ENCODE results near the gene CEP170. TPM values are rescaled to one million over a fixed set of nuclear protein-coding genes. Genes with fewer than 3 reads are reported as not detected.

Gene CEP170
- total and polyA plus RNA-seq, 10 of the 15 experiments (the other 5 are each of a cell fraction or from before 2014, with no cell fraction given), result 15.0 to 67.3 (median 40.2) TPM

- TF ChIP-seq, protein P1, sequence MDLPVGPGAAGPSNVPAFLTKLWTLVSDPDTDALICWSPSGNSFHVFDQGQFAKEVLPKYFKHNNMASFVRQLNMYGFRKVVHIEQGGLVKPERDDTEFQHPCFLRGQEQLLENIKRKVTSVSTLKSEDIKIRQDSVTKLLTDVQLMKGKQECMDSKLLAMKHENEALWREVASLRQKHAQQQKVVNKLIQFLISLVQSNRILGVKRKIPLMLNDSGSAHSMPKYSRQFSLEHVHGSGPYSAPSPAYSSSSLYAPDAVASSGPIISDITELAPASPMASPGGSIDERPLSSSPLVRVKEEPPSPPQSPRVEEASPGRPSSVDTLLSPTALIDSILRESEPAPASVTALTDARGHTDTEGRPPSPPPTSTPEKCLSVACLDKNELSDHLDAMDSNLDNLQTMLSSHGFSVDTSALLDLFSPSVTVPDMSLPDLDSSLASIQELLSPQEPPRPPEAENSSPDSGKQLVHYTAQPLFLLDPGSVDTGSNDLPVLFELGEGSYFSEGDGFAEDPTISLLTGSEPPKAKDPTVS (IDR thresholded peaks at IDR 0.05; ENCODE audit: low read depth, low read length), result no peak
- no peak for TF ChIP-seq CBFB (IDR thresholded peaks at IDR 0.05; ENCODE audit: low read depth)
- no peak for TF ChIP-seq ZNF384 (IDR thresholded peaks at IDR 0.05; ENCODE audit: borderline replicate concordance, low read depth, low read length)
- TF ChIP-seq ELK1 (IDR thresholded peaks at IDR 0.05; ENCODE audit: low read depth, low read length), result no peak
These were observed 12.4 kb upstream of the CEP170 start (continued) for GRCh38 chr1:243267471-243267880.

GRCh38 chr1:243266231-243266630 lies 11.2 kb upstream of the CEP170 start:
- FAIRE-seq (no peak), ATAC-seq (no peak), DNase-seq (ENCODE audit: low read depth, low spot score) (no peak)
- in situ Hi-C loops (cut with MboI), result no loop called here
- no peak for TF ChIP-seq TARDBP (IDR thresholded peaks at IDR 0.05; ENCODE audit: borderline replicate concordance)
- TF ChIP-seq TCF12 (IDR thresholded peaks at IDR 0.05; ENCODE audit: low read depth, low read length), result no peak
- no peak for TF ChIP-seq CREB1 (IDR thresholded peaks at IDR 0.05; ENCODE audit: low read depth)
- no peak for TF ChIP-seq RBBP5 (conservative IDR thresholded peaks at IDR 0.05)
- no peak for TF ChIP-seq BACH1 (IDR thresholded peaks at IDR 0.05; ENCODE audit: borderline replicate concordance)
- no peak for TF ChIP-seq MXI1 (IDR thresholded peaks at IDR 0.05; ENCODE audit: low read depth, low read length)
- TF ChIP-seq, protein P2, sequence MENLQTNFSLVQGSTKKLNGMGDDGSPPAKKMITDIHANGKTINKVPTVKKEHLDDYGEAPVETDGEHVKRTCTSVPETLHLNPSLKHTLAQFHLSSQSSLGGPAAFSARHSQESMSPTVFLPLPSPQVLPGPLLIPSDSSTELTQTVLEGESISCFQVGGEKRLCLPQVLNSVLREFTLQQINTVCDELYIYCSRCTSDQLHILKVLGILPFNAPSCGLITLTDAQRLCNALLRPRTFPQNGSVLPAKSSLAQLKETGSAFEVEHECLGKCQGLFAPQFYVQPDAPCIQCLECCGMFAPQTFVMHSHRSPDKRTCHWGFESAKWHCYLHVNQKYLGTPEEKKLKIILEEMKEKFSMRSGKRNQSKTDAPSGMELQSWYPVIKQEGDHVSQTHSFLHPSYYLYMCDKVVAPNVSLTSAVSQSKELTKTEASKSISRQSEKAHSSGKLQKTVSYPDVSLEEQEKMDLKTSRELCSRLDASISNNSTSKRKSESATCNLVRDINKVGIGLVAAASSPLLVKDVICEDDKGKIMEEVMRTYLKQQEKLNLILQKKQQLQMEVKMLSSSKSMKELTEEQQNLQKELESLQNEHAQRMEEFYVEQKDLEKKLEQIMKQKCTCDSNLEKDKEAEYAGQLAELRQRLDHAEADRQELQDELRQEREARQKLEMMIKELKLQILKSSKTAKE (IDR thresholded peaks at IDR 0.05; ENCODE audit: low read depth, poor library complexity, severe bottlenecking), result no peak
- TF ChIP-seq MAX (IDR thresholded peaks at IDR 0.05; ENCODE audit: low read depth, low read length), result no peak
- TF ChIP-seq RCOR1 (conservative IDR thresholded peaks at IDR 0.05; ENCODE audit: low read depth, low read length), result no peak
- no peak for TF ChIP-seq HDAC2 (IDR thresholded peaks at IDR 0.05)
- TF ChIP-seq RELA (IDR thresholded peaks at IDR 0.05; ENCODE audit: borderline replicate concordance, partially characterized antibody), result no peak
- no peak for TF ChIP-seq YBX1 (IDR thresholded peaks at IDR 0.05)
- TF ChIP-seq ELK1 (IDR thresholded peaks at IDR 0.05; ENCODE audit: low read depth, low read length), result no peak
- no peak for TF ChIP-seq CREM (IDR thresholded peaks at IDR 0.05; ENCODE audit: low read depth)
- H3K4me3 ChIP-seq, result no peak overlapping the region
- peaks cover 5% of the 10 kb centered on the region for H3K4me1 ChIP-seq (ENCODE audit: control insufficient read depth, insufficient read depth, low read length)
- ChIA-PET POLR2A (interaction anchor here (1.7 kb wide), 1 partner anchor 10 kb away, joined by 6 read pairs; the partner anchor contains the start of gene SDCCAG8), SMC1A (ENCODE audit: uncharacterized antibody, unreplicated experiment) (interaction anchor here (0.6 to 1.3 kb wide), 3 partner anchors 9 to 655 kb away, joined by 3 to 6 read pairs (median 4); no protein-coding TSS in a partner anchor), RAD21 (ENCODE audit: unreplicated experiment) (no interaction called here), CTCF (no interaction called here)
- intact Hi-C loops (cut with micrococcal nuclease; ENCODE audit: unreplicated experiment), result no loop called here
- no peak overlapping the region for H3K9ac ChIP-seq (ENCODE audit: control insufficient read depth, insufficient read depth, low read length)
- no peaks in the 10 kb centered on the region for H3K9me3 ChIP-seq (replicated peaks; ENCODE audit: control insufficient read depth, insufficient read depth, low read length)
- no peaks in the 10 kb centered on the region for H3K36me3 ChIP-seq (ENCODE audit: control insufficient read depth in 2 of 2, insufficient read depth in 2 of 2, low read length in 1 of 2)
- 100% methylated on average over 3 of the region's 4 CpGs for WGBS (ENCODE audit: insufficient coverage, insufficient replicate concordance, low lambda C conversion rate, missing lambda C conversion rate)
- no peaks in the 10 kb centered on the region for H3K79me2 ChIP-seq (ENCODE audit: control insufficient read depth, insufficient read depth, low read length)
- H3K27ac ChIP-seq (ENCODE audit: control insufficient read depth, insufficient read depth), result no peak overlapping the region
- H3K4me2 ChIP-seq (ENCODE audit: control insufficient read depth, insufficient read depth), result no peak overlapping the region
- no peaks in the 10 kb centered on the region for H4K20me1 ChIP-seq (ENCODE audit: control insufficient read depth, insufficient read depth)
- BruUV-seq (replicated peaks), result no TSS peak
- no peaks in the 10 kb centered on the region for H3K27me3 ChIP-seq (replicated peaks in 1 of 2; ENCODE audit: control insufficient read depth in 2 of 2, insufficient read depth in 2 of 2, low read length in 1 of 2)
- H2AFZ ChIP-seq (ENCODE audit: control insufficient read depth, low read depth, low read length), result no peak overlapping the region
